KBM-7 (cell line): Measurements from ENCODE around the gene PAPPA.

ENCODE experiments used
- DNase-seq: peaks from one replicate; pipeline ENCODE4 v3.0.0-alpha.2; 2015
- in situ Hi-C: fragments of 300-500 bp; cut with MboI; formaldehyde crosslinking; loops from 2 replicates; pipeline ENCODE4 v1.14.3; 2020; ENCODE audit warnings: low sequenced_read_pairs, low pct_unique_long_range_greater_than_20kb, mixed read lengths

Gene PAPPA

GRCh38 chr9:116288658-116289057, 135.1 kb downstream of the PAPPA start:
- DNase-seq: no peak
- in situ Hi-C loops: no loop called here

- DNase-seq: no peak
- in situ Hi-C loops: no loop called here
These were observed 143.8 kb downstream of the PAPPA start for GRCh38 chr9:116297346-116297745.

GRCh38 chr9:116298249-116298648, 144.7 kb downstream of the PAPPA start:
- in situ Hi-C loops: no loop called here
- no peak for DNase-seq

GRCh38 chr9:116298878-116299391, 145.3 kb downstream of the PAPPA start:
- DNase-seq: no peak
- in situ Hi-C loops: no loop called here

- DNase-seq: no peak
- in situ Hi-C loops: no loop called here
These were observed 146.8 kb downstream of the PAPPA start for GRCh38 chr9:116300360-116300870.

- no peak for DNase-seq
- in situ Hi-C loops: no loop called here
These were observed 149.7 kb downstream of the PAPPA start for GRCh38 chr9:116303270-116303669.

- DNase-seq: no peak
- in situ Hi-C loops: no loop called here
These were observed 150.4 kb downstream of the PAPPA start for GRCh38 chr9:116303886-116304538.

- no peak for DNase-seq
- in situ Hi-C loops: no loop called here
These were observed 151.2 kb downstream of the PAPPA start for GRCh38 chr9:116304761-116305160.

- in situ Hi-C loops: no loop called here
- no peak for DNase-seq
These were observed 154.5 kb downstream of the PAPPA start for GRCh38 chr9:116308076-116308475.

- in situ Hi-C loops: no loop called here
- no peak for DNase-seq
These were observed 156.5 kb downstream of the PAPPA start for GRCh38 chr9:116309900-116310611.

GRCh38 chr9:116312221-116312620, 158.6 kb downstream of the PAPPA start:
- DNase-seq: no peak
- in situ Hi-C loops: no loop called here

GRCh38 chr9:116313638-116314037, 160.0 kb downstream of the PAPPA start:
- in situ Hi-C loops: no loop called here
- DNase-seq: no peak

GRCh38 chr9:116316246-116316645, 162.7 kb downstream of the PAPPA start:
- in situ Hi-C loops: no loop called here
- no peak for DNase-seq

GRCh38 chr9:116317503-116317902, 163.9 kb downstream of the PAPPA start:
- in situ Hi-C loops: no loop called here
- no peak for DNase-seq

GRCh38 chr9:116318468-116319374, 165.1 kb downstream of the PAPPA start:
- DNase-seq: no peak
- in situ Hi-C loops: no loop called here

- in situ Hi-C loops: no loop called here
These were observed 165.9 kb downstream of the PAPPA start for GRCh38 chr9:116319480-116319879.

GRCh38 chr9:116320290-116320689, 166.7 kb downstream of the PAPPA start:
- DNase-seq: no peak
- in situ Hi-C loops: no loop called here

More at GRCh38 chr9:116319480-116319879, 165.9 kb downstream of the PAPPA start:
- DNase-seq: no peak

GRCh38 chr9:116322521-116322920, 168.9 kb downstream of the PAPPA start:
- no peak for DNase-seq
- in situ Hi-C loops: no loop called here

- in situ Hi-C loops: no loop called here
- DNase-seq: no peak
These were observed 169.4 kb downstream of the PAPPA start for GRCh38 chr9:116323012-116323411.
